Thoracic aorta (tissue), 2 donors: Measurements from ENCODE around the gene TMEM179. TPM values are rescaled to one million over a fixed set of nuclear protein-coding genes. Genes with fewer than 3 reads are reported as not detected.
"Not testable (repeated sequence)": the region's sequence is repeated elsewhere in the genome, so short reads cannot be mapped to it uniquely, and the experiment has no call there.

Experiments
- ATAC-seq: fragments of 150-250 bp; one replicate; pipeline ENCODE4 v1.8.0; 2017; ENCODE audit warnings: low read depth; ENCODE audit not compliant: insufficient number of reproducible peaks, low FRiP score
- DNase-seq: peaks from one replicate; pipeline ENCODE4 v3.0.0-alpha.2; 2020; ENCODE audit warnings: low spot score
- H3K27ac ChIP-seq, 2 donors: fragments of 200-600 bp; sonication (generic); 1 replicate in 1 of 2; 2 replicates in 1 of 2; pipeline ENCODE4 v1.5.1; 2016; ENCODE audit warnings: mild to moderate bottlenecking in 2 of 2, moderate library complexity in 2 of 2
- H3K27me3 ChIP-seq: fragments of 200-600 bp; sonication (generic); replicated peaks from 2 replicates; pipeline ENCODE4 v1.6.0; 2016; ENCODE audit warnings: mild to moderate bottlenecking; ENCODE audit not compliant: insufficient read depth
- H3K36me3 ChIP-seq: fragments of 200-600 bp; sonication (generic); one replicate; pipeline ENCODE4 v1.5.1; 2016
- H3K4me1 ChIP-seq, 2 donors: fragments of 200-600 bp; sonication (generic); 1 replicate in 1 of 2; 2 replicates in 1 of 2; pipeline versions ENCODE4 v1.5.1 to v1.6.0; 2016; ENCODE audit warnings: low read depth in 2 of 2, mild to moderate bottlenecking in 1 of 2; ENCODE audit not compliant: control insufficient read depth in 1 of 2
- H3K4me3 ChIP-seq: fragments of 200-600 bp; sonication (generic); 2 replicates; pipeline ENCODE4 v1.5.1; 2016; ENCODE audit warnings: mild to moderate bottlenecking
- H3K9me3 ChIP-seq: fragments of 200-600 bp; sonication (generic); 2 replicates; pipeline ENCODE4 v1.5.1; 2016
- total RNA-seq, 2 donors: library from RNA; depleted of rRNA; stranded (reverse); fragments of >200 nt; gene quantifications; one replicate each; pipeline versions ENCODE4 v1.1.0 to v1.2.3, GENCODE V29; 2016
- TF ChIP-seq, protein P1 (sequence below): fragments of 200-600 bp; sonication (generic); IDR thresholded peaks from one replicate; pipeline ENCODE4 v1.5.1; 2019; ENCODE audit warnings: antibody characterized with exemption

Gene TMEM179
- total RNA-seq, 2 donors from 2014 or later = not detected

- H3K27ac ChIP-seq = no peak overlapping the region
- TF ChIP-seq, protein P1, sequence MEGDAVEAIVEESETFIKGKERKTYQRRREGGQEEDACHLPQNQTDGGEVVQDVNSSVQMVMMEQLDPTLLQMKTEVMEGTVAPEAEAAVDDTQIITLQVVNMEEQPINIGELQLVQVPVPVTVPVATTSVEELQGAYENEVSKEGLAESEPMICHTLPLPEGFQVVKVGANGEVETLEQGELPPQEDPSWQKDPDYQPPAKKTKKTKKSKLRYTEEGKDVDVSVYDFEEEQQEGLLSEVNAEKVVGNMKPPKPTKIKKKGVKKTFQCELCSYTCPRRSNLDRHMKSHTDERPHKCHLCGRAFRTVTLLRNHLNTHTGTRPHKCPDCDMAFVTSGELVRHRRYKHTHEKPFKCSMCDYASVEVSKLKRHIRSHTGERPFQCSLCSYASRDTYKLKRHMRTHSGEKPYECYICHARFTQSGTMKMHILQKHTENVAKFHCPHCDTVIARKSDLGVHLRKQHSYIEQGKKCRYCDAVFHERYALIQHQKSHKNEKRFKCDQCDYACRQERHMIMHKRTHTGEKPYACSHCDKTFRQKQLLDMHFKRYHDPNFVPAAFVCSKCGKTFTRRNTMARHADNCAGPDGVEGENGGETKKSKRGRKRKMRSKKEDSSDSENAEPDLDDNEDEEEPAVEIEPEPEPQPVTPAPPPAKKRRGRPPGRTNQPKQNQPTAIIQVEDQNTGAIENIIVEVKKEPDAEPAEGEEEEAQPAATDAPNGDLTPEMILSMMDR = peak; percentile 90
- H3K4me3 ChIP-seq = no peak overlapping the region
- no peaks in the 10 kb centered on the region for H3K27me3 ChIP-seq
- no peaks in the 10 kb centered on the region for H3K36me3 ChIP-seq
- H3K9me3 ChIP-seq = no peaks in the 10 kb centered on the region
- no peaks in the 10 kb centered on the region for H3K4me1 ChIP-seq
- DNase-seq (no peak), ATAC-seq (peak; percentile 51)
Measured at GRCh38 chr14:104639885-104640548, 35.4 kb upstream of the TMEM179 start.

- no peak overlapping the region for H3K27ac ChIP-seq
- H3K4me1 ChIP-seq = no peaks in the 10 kb centered on the region
- H3K27me3 ChIP-seq = no peaks in the 10 kb centered on the region
- no peaks in the 10 kb centered on the region for H3K9me3 ChIP-seq
- no peaks in the 10 kb centered on the region for H3K36me3 ChIP-seq
- DNase-seq (no peak), ATAC-seq (no peak)
- TF ChIP-seq, protein P1 = no peak
- no peak overlapping the region for H3K4me3 ChIP-seq
Measured at GRCh38 chr14:104639471-104639870, 34.9 kb upstream of the TMEM179 start.

DNA sequence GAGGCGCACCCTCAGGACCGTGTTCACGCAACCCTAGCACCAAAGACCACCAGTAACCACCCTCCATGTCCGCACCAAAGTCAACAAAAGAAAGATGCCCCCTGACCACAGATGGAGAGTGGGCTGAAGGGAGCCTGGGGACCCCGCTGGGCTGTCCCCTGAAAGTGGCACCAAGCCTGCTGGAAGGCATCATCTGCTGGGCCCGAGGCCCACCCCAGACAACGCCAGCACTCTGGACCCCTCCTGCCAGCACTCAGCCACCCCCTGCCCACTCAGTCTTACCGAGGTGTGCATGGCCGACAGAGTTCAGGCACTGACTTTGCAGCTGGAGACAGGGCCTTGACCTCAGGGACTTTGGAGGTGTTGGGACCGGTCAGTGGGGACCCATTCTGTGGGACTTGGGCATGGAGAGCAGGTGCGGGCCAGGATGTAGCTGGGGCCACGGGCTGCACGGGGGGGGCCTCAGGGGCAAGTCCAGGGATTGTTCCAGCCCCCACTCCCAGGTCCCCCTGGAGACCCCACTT lies 34.4 kb upstream of the TMEM179 start:
- DNase-seq (no peak), ATAC-seq (no peak)
- Histone ChIP-seq H3K27me3 (no peaks in the 10 kb centered on the region), H3K36me3 (no peaks in the 10 kb centered on the region), H3K4me3 (no peak overlapping the region), H3K27ac (no peak overlapping the region), H3K4me1 (no peaks in the 10 kb centered on the region), H3K9me3 (no peaks in the 10 kb centered on the region)
- TF ChIP-seq, protein P1 = no peak

GRCh38 chr14:104638190-104638589 lies 33.6 kb upstream of the TMEM179 start:
- DNase-seq = no peak
- Histone ChIP-seq H3K4me1 (no peaks in the 10 kb centered on the region), H3K9me3 (no peaks in the 10 kb centered on the region), H3K36me3 (no peaks in the 10 kb centered on the region), H3K4me3 (no peak overlapping the region), H3K27me3 (no peaks in the 10 kb centered on the region), H3K27ac (no peak overlapping the region)
- no peak for ATAC-seq
- TF ChIP-seq, protein P1 = no peak

DNA sequence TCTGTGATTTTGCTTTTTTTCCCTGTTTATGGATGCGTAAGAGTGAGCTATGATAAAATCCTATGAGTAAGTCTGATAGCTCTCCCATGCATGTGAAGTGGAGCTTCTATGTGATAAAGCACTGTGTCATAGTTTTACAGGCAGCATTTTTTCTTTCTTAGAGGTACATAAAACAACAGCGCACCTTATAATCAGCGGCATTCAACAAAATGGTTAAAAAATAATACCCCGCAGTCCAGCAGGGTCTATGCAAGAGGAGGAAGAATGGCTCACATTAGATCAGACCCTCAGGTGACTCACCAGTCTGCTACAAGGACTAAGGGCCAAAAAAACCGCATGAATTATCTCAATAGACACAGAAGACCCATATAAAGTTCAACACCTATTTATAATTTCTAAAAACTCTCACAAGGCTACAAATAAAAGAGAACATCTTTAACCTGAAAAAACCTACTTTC lies 33.0 kb upstream of the TMEM179 start:
- no peak for DNase-seq
- TF ChIP-seq, protein P1 = no peak
- H3K4me1 ChIP-seq = no peaks in the 10 kb centered on the region
- no peak overlapping the region for H3K27ac ChIP-seq
- H3K9me3 ChIP-seq = no peaks in the 10 kb centered on the region
- H3K36me3 ChIP-seq = no peaks in the 10 kb centered on the region
- H3K4me3 ChIP-seq = no peak overlapping the region
- no peak for ATAC-seq
- no peaks in the 10 kb centered on the region for H3K27me3 ChIP-seq

DNA sequence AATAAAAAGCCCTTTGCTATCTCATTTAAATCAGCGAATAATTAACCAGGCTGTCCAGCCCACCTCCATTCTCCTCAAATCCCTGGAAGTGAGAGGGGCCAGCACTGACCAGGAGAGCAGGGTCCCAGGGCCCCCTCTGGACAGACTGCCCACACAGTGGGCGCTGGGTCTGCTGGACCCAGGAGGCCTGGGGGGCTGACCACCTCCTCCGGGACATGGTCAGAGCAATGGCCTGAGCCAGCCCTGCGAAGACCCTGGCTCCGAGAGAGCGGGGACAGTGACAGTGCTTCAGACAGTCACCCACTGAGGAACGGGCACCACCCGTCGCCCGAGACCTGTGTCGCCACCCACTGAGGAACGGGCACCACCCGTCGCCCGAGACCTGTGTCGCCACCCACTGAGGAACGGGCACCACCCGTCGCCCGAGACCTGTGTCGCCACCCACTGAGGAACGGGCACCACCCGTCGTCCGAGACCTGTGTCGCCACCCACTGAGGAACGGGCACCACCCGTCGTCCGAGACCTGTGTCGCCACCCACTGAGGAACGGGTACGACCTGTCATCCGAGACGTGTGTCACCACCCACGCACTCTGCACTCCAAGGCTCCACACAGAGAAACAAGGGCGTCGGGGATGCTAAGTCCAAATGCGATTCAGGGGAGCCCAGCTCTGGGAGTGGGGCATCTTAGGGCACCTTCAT lies 32.4 kb upstream of the TMEM179 start:
- not testable (repeated sequence) for DNase-seq, H3K36me3 ChIP-seq, H3K27ac ChIP-seq, H3K27me3 ChIP-seq, ATAC-seq, H3K9me3 ChIP-seq, H3K4me3 ChIP-seq, H3K4me1 ChIP-seq
